DOHH2 (cell line): ENCODE measurements around the gene STON1.

Source experiments
- H3F3A ChIP-seq: fragments of 200-600 bp; sonication (generic), shearing (Covaris generic); 2 replicates; pipeline ENCODE4 v1.6.0; 2016; ENCODE audit warnings: antibody characterized with exemption, mild to moderate bottlenecking; ENCODE audit not compliant: control insufficient read depth, insufficient read depth
- H3K27ac ChIP-seq: fragments of 200-600 bp; sonication (generic); 2 replicates; pipeline ENCODE4 v1.5.1; 2014; ENCODE audit warnings: low read depth, mild to moderate bottlenecking, low read length, moderate library complexity
- H3K27me3 ChIP-seq: fragments of 200-600 bp; sonication (generic); 2 replicates; pipeline ENCODE4 v1.6.1; 2014; ENCODE audit warnings: mild to moderate bottlenecking, low read length, mixed read lengths; ENCODE audit not compliant: control insufficient read depth
- H3K36me3 ChIP-seq: fragments of 200-600 bp; sonication (generic); 2 replicates; pipeline ENCODE4 v1.6.1; 2014; ENCODE audit warnings: mild to moderate bottlenecking, low read length, moderate library complexity, mixed read lengths; ENCODE audit not compliant: control insufficient read depth
- H3K4me1 ChIP-seq: fragments of 200-600 bp; sonication (generic); 2 replicates; pipeline ENCODE4 v1.6.1; 2014; ENCODE audit warnings: mild to moderate bottlenecking, low read length, mixed read lengths; ENCODE audit not compliant: control insufficient read depth
- H3K4me2 ChIP-seq: fragments of 200-600 bp; sonication (generic); 2 replicates; pipeline ENCODE4 v1.6.0; 2014; ENCODE audit warnings: mild to moderate bottlenecking, low read length, moderate library complexity
- H3K4me3 ChIP-seq: fragments of 200-600 bp; sonication (generic); 2 replicates; pipeline ENCODE4 v1.5.1; 2014; ENCODE audit warnings: mild to moderate bottlenecking, low read length, mixed read lengths
- H3K79me2 ChIP-seq: fragments of 200-600 bp; sonication (generic); 2 replicates; pipeline ENCODE4 v1.6.1; 2014; ENCODE audit warnings: mild to moderate bottlenecking, low read length, mixed read lengths; ENCODE audit not compliant: control insufficient read depth
- H3K9me2 ChIP-seq: fragments of 200-600 bp; sonication (generic); replicated peaks from 2 replicates; pipeline ENCODE4 v1.6.1; 2014; ENCODE audit warnings: mild to moderate bottlenecking, low read length, mixed read lengths; ENCODE audit not compliant: control insufficient read depth
- H3K9me3 ChIP-seq: fragments of 200-600 bp; sonication (generic); 2 replicates; pipeline ENCODE4 v1.6.1; 2014; ENCODE audit warnings: antibody characterized with exemption, low read length, mixed read lengths; ENCODE audit not compliant: control insufficient read depth, insufficient read depth
- H4K20me1 ChIP-seq: fragments of 200-600 bp; sonication (generic); 2 replicates; pipeline ENCODE4 v1.6.0; 2014; ENCODE audit warnings: low read depth, mild to moderate bottlenecking, antibody characterized with exemption, low read length, moderate library complexity; ENCODE audit not compliant: control insufficient read depth, insufficient read depth
- EZH2phosphoT487 ChIP-seq: fragments of 200-600 bp; sonication (generic); IDR thresholded peaks from 2 replicates; pipeline ENCODE4 v1.6.1; 2017; ENCODE audit warnings: borderline replicate concordance, mild to moderate bottlenecking, antibody characterized with exemption, low read length, moderate library complexity, mixed read lengths
- TF ChIP-seq, protein P1 (sequence below): fragments of 200-600 bp; sonication (generic); IDR thresholded peaks from one replicate; pipeline ENCODE4 v1.5.1; 2014; ENCODE audit warnings: antibody characterized with exemption, mild to moderate bottlenecking, low read depth, low read length; ENCODE audit not compliant: poor library complexity, severe bottlenecking

The STON1 gene

DNA sequence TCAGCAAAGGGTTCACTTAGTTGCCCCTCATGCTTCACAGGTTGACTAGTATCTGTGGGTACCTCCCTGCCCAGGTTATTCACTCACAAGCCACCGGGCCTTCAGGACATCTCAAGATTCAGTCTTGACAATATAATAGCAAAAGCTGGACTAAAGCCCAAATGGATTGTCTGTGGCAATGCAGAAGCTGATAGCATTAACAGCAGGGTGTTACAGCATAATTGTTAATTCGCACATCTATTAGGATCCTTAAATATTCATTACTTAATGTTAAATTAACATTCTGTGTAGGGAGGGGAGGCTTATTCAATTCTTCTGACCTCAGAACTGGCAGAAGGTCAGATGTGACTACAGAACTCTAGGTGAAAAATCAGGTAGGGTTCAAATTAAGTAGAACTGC, 67.5 kb downstream of the STON1 start:
- Histone ChIP-seq H3K9me2 (no peaks in the 10 kb centered on the region), H3K4me3 (no peak overlapping the region), H3K36me3 (no peaks in the 10 kb centered on the region), H3K79me2 (no peaks in the 10 kb centered on the region), H3K27me3 (0 out of 2 replicates have a peak, but pooled peaks cover 2% of the 10 kb centered on the region), H4K20me1 (no peaks in the 10 kb centered on the region), H3K9me3 (no peaks in the 10 kb centered on the region), H3F3A (no peaks in the 10 kb centered on the region), H3K4me2 (no peak overlapping the region), H3K27ac (no peak overlapping the region), H3K4me1 (no peaks in the 10 kb centered on the region)
- TF ChIP-seq EZH2phosphoT487 = no peak
- TF ChIP-seq, protein P1, sequence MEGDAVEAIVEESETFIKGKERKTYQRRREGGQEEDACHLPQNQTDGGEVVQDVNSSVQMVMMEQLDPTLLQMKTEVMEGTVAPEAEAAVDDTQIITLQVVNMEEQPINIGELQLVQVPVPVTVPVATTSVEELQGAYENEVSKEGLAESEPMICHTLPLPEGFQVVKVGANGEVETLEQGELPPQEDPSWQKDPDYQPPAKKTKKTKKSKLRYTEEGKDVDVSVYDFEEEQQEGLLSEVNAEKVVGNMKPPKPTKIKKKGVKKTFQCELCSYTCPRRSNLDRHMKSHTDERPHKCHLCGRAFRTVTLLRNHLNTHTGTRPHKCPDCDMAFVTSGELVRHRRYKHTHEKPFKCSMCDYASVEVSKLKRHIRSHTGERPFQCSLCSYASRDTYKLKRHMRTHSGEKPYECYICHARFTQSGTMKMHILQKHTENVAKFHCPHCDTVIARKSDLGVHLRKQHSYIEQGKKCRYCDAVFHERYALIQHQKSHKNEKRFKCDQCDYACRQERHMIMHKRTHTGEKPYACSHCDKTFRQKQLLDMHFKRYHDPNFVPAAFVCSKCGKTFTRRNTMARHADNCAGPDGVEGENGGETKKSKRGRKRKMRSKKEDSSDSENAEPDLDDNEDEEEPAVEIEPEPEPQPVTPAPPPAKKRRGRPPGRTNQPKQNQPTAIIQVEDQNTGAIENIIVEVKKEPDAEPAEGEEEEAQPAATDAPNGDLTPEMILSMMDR = no peak

DNA sequence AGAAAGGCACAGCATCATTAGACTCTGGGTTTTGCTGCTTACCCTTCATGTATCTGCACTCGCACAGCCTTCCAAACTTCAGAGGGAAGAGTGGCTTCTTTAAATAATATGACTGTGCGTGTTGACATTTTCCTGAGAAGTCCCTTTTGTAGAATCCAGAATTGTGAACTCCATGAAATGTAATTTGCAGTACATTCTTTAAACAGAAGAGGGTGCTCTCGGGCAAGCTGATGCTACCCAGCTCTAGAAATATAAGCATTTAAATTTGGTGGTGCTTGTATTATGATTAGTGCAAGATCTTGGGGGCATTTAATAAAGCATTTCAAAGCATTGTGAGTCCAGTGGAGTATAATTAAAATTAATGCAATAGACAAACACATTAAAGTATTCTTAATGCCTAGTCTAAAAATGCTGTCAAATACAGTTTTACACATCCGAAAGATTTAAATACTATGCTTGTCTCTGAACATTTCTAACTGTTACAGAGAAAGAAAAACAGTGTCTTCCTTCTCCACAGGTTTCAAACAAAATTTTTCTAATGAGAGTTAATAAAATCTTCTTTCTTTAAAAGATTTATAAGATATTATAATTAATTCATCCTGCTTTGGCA, 70.4 kb downstream of the STON1 start:
- H4K20me1 ChIP-seq = no peaks in the 10 kb centered on the region
- H3K27me3 ChIP-seq = 0 out of 2 replicates have a peak, but pooled peaks cover 2% of the 10 kb centered on the region
- H3K36me3 ChIP-seq = no peaks in the 10 kb centered on the region
- no peaks in the 10 kb centered on the region for H3K79me2 ChIP-seq
- H3K4me1 ChIP-seq = no peaks in the 10 kb centered on the region
- no peak overlapping the region for H3K4me2 ChIP-seq
- TF ChIP-seq, protein P1 = peak; percentile 65
- TF ChIP-seq EZH2phosphoT487 = no peak
- H3K4me3 ChIP-seq = no peak overlapping the region
- H3K9me2 ChIP-seq = no peaks in the 10 kb centered on the region
- no peaks in the 10 kb centered on the region for H3K9me3 ChIP-seq
- H3F3A ChIP-seq = no peaks in the 10 kb centered on the region
- no peak overlapping the region for H3K27ac ChIP-seq

DNA sequence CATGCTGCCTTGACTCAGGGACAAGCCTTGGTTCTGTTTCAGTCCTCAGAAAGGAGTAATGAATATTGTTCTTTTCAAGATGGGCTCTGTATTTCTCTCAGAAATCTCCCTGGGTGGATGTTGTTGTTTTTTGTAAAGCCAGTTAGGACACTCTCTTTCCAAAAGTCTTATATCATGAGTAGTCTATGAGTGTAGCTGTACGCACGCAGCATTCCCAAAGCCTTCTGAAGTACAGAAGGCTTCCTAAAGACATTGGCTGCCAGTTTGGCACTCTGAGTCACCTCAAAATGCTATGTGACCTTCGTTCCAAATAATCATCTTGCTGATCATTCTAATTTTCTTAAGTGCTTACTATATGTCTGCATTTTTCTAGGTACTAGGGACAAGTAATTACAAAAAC, 71.0 kb downstream of the STON1 start:
- no peaks in the 10 kb centered on the region for H4K20me1 ChIP-seq
- 0 out of 2 replicates have a peak, but pooled peaks cover 2% of the 10 kb centered on the region for H3K27me3 ChIP-seq
- no peaks in the 10 kb centered on the region for H3K9me2 ChIP-seq
- no peak for TF ChIP-seq EZH2phosphoT487
- TF ChIP-seq, protein P1 = no peak
- no peak overlapping the region for H3K27ac ChIP-seq
- no peak overlapping the region for H3K4me2 ChIP-seq
- H3F3A ChIP-seq = no peaks in the 10 kb centered on the region
- no peaks in the 10 kb centered on the region for H3K36me3 ChIP-seq
- H3K79me2 ChIP-seq = no peaks in the 10 kb centered on the region
- no peak overlapping the region for H3K4me3 ChIP-seq
- H3K9me3 ChIP-seq = no peaks in the 10 kb centered on the region
- no peaks in the 10 kb centered on the region for H3K4me1 ChIP-seq
